HG03196 (cell line): ENCODE measurements around the gene TMEM222.

ENCODE experiments used
- ATAC-seq: cut with Tn5 transposase; IDR thresholded peaks from one replicate; pipeline ENCODE4 v1.9.1; 2021; ENCODE audit not compliant: unreplicated experiment

Gene TMEM222

GRCh38 chr1:27341525-27342252 is 19.7 kb downstream of the TMEM222 start, which contains the start of gene SYTL1:
Gene SYTL1, plus strand, starts transcription at chr1:27342022. Its CDS starts 3,313 bp downstream, at chr1:27345335.
- ATAC-seq = peak; percentile 54

- ATAC-seq = no peak
Observed at GRCh38 chr1:27342391-27342777, 20.4 kb downstream of the TMEM222 start.

- ATAC-seq = peak; percentile 34
Observed at GRCh38 chr1:27342778-27343638, 21.0 kb downstream of the TMEM222 start.

GRCh38 chr1:27343639-27344025 is 21.7 kb downstream of the TMEM222 start:
- no peak for ATAC-seq

- no peak for ATAC-seq
Observed at GRCh38 chr1:27345272-27345671, 23.3 kb downstream of the TMEM222 start.

GRCh38 chr1:27346357-27346756 is 24.4 kb downstream of the TMEM222 start:
- ATAC-seq = no peak

GRCh38 chr1:27346991-27347624 is 25.1 kb downstream of the TMEM222 start:
- ATAC-seq = no peak

GRCh38 chr1:27348861-27349783 is 27.2 kb downstream of the TMEM222 start:
- ATAC-seq = no peak

- no peak for ATAC-seq
Observed at GRCh38 chr1:27349784-27350662, 28.1 kb downstream of the TMEM222 start.

GRCh38 chr1:27350663-27351540 is 28.9 kb downstream of the TMEM222 start:
- ATAC-seq = no peak

GRCh38 chr1:27351541-27352107 is 29.7 kb downstream of the TMEM222 start:
- ATAC-seq = no peak

- ATAC-seq = no peak
Observed at GRCh38 chr1:27353166-27353565, 31.2 kb downstream of the TMEM222 start.

GRCh38 chr1:27353629-27354028 is 31.7 kb downstream of the TMEM222 start:
- no peak for ATAC-seq

- ATAC-seq = no peak
Observed at GRCh38 chr1:27355683-27356082, 33.7 kb downstream of the TMEM222 start.

- ATAC-seq = no peak
Observed at GRCh38 chr1:27356277-27356618, 34.3 kb downstream of the TMEM222 start.

- no peak for ATAC-seq
Observed at GRCh38 chr1:27356619-27357280, 34.8 kb downstream of the TMEM222 start.

GRCh38 chr1:27357281-27358037 is 35.5 kb downstream of the TMEM222 start:
- no peak for ATAC-seq
